Activated CD8-positive, alpha-beta T cell treated with anti-CD3 and anti-CD28 coated beads, Interleukin-2, amount 10 ng/mL, durations not matched to agents 7 days and 5 days (primary cell): ENCODE measurements around the gene IL15RA. TPM values are rescaled to one million over a fixed set of nuclear protein-coding genes. Genes with fewer than 3 reads are reported as not detected.
A peak's percentile ranks its signal among the peaks of the same experiment; 100 is the strongest.

Experiments used
- ATAC-seq: fragments of 150-1000 bp; cut with Tn5 transposase; one replicate; pipeline ENCODE4 v1.10.0; 2021; ENCODE audit warnings: moderate library complexity
- CTCF ChIA-PET: fragments of 350-600 bp; sonication (Branson Sonifier 250); formaldehyde crosslinking; loops from one replicate; lab custom pipeline; 2021; ENCODE audit warnings: antibody characterized with exemption; lab: Charles Lee
- POLR2A ChIA-PET: fragments of 350-600 bp; sonication (Branson Sonifier 250); formaldehyde crosslinking; loops from one replicate; lab custom pipeline; 2021; ENCODE audit warnings: antibody characterized with exemption; lab: Charles Lee
- DNase-seq: peaks from one replicate; pipeline ENCODE4 v3.0.0-alpha.2; 2020
- H3K27ac Mint-ChIP-seq: one replicate; pipeline ENCODE4 v1.8.0; 2021; ENCODE audit warnings: mild to moderate bottlenecking, mixed read lengths
- H3K27me3 Mint-ChIP-seq: one replicate; pipeline ENCODE4 v1.8.0; 2021; ENCODE audit warnings: low read depth, mixed read lengths
- H3K36me3 Mint-ChIP-seq: one replicate; pipeline ENCODE4 v1.8.0; 2021; ENCODE audit warnings: low read depth, mixed read lengths
- H3K4me1 Mint-ChIP-seq: one replicate; pipeline ENCODE4 v1.8.0; 2021; ENCODE audit warnings: low read depth, mixed read lengths
- H3K4me3 Mint-ChIP-seq: one replicate; pipeline ENCODE4 v1.8.0; 2021; ENCODE audit warnings: mild to moderate bottlenecking, mixed read lengths
- H3K9me3 Mint-ChIP-seq: one replicate; pipeline ENCODE4 v1.8.0; 2022; ENCODE audit warnings: mixed read lengths; ENCODE audit not compliant: insufficient read depth
- total RNA-seq, 2 experiments: library from RNA; stranded (reverse); gene quantifications; one replicate each; pipeline ENCODE4 v1.2.3, GENCODE V29; 2021

IL15RA gene
- total RNA-seq = 10 to 100 TPM; 17.2 to 18.1 TPM

DNA sequence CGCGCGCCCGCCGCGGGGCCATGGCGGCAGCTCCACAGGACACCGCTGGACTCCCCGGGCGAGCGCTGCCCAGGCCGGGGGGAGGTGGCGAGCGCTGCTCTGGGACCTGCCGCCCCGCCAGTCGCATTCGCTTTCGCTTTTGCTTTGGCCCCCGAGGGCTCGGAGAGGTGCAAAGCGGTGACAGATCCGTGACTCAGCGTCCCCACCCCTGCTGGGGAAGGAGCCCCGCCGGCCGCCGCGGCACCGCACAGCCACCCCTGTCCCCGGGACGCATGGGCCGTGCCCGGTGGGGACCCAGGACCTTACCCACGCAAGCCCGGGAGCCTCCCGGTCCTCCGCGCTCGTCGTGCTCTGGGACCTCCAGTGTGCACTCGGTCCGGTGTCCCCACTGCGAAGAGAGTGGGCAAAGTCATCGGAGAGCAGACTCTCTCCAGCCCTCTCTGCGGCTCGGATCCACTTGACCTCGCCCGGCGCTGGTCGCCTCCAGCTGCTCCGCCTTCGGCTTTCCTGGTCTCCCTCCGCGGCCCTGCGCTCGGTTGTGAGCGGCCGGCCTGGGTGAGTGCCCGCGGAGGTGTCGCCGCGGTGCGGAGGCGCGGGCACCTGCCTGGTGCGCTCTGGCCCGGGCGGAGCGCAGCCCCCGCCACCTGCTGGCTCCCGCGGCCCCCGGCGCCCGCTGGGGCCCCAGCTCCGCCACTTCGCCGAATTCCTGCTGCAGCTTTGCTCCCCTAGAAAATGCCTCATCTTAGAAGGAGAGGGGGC, at the start of gene IL15RA:
Gene IL15RA (minus strand): TSS at position 73 of the 759 bp plus-strand sequence. CDS start 51 bp downstream, at position 22.
- peak within 1 kb of the TSS; percentile 98 for H3K27ac Mint-ChIP-seq
- peaks cover 5% of the 10 kb centered on the region for H3K27me3 Mint-ChIP-seq
- ChIA-PET CTCF (interaction anchor here (1.2 to 3.8 kb wide), 10 partner anchors 11 to 238 kb away, joined by 3 to 22 read pairs (median 7); partner anchors contain the start of genes ANKRD16 and FBH1), POLR2A (interaction anchor here (0.8 to 3.4 kb wide), 15 partner anchors 10 to 293 kb away, joined by 3 to 18 read pairs (median 6); partner anchors contain the start of genes ANKRD16, FBH1 and GDI2)
- no peaks in the 10 kb centered on the region for H3K9me3 Mint-ChIP-seq
- ATAC-seq (peak; percentile 87), DNase-seq (peak; percentile 93)
- peaks cover 16% of the 10 kb centered on the region for H3K36me3 Mint-ChIP-seq
- peaks cover 26% of the 10 kb centered on the region for H3K4me1 Mint-ChIP-seq
- peak within 1 kb of the TSS; percentile 97 for H3K4me3 Mint-ChIP-seq

- ATAC-seq (no peak), DNase-seq (no peak)
- Mint-ChIP-seq H3K9me3 (peaks cover 10% of the 10 kb centered on the region), H3K27me3 (no peaks in the 10 kb centered on the region), H3K36me3 (peaks cover 83% of the 10 kb centered on the region), H3K4me1 (peaks cover 28% of the 10 kb centered on the region), H3K27ac (peak overlapping the region; percentile 1), H3K4me3 (no peak overlapping the region)
- ChIA-PET POLR2A (no interaction called here), CTCF (interaction anchor here (0.9 to 1.6 kb wide), 4 partner anchors 12 to 24 kb away, joined by 3 to 4 read pairs (median 4); no protein-coding TSS in a partner anchor)
Observed at GRCh38 chr10:6025683-6026255, 48.4 kb upstream of the IL15RA start.

DNA sequence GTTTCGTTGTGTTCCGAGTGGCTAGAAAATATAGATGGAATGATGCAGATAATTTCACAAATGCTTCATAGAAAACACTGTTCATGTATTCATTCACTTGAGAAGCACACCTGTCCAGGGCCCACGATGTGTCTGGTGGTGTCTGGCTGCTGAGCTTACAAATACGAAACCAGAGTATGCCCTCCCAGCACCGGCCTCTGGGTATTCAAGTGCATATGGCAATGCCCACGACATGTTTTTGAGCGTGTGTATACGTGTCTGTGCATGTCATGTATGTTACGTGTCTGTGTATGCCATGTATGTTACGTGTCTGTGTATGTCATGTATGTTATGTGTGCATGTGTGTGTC, 47.0 kb upstream of the IL15RA start:
- CTCF ChIA-PET = interaction anchor here (1.6 kb wide), 1 partner anchor 13 kb away, joined by 4 read pairs; no protein-coding TSS in a partner anchor
- no peaks in the 10 kb centered on the region for H3K9me3 Mint-ChIP-seq
- ATAC-seq (no peak), DNase-seq (peak; percentile 18)
- no peak overlapping the region for H3K4me3 Mint-ChIP-seq
- no peaks in the 10 kb centered on the region for H3K27me3 Mint-ChIP-seq
- peak overlapping the region; percentile 37 for H3K27ac Mint-ChIP-seq
- peaks cover 29% of the 10 kb centered on the region for H3K4me1 Mint-ChIP-seq
- POLR2A ChIA-PET = no interaction called here
- peaks cover 84% of the 10 kb centered on the region for H3K36me3 Mint-ChIP-seq

DNA sequence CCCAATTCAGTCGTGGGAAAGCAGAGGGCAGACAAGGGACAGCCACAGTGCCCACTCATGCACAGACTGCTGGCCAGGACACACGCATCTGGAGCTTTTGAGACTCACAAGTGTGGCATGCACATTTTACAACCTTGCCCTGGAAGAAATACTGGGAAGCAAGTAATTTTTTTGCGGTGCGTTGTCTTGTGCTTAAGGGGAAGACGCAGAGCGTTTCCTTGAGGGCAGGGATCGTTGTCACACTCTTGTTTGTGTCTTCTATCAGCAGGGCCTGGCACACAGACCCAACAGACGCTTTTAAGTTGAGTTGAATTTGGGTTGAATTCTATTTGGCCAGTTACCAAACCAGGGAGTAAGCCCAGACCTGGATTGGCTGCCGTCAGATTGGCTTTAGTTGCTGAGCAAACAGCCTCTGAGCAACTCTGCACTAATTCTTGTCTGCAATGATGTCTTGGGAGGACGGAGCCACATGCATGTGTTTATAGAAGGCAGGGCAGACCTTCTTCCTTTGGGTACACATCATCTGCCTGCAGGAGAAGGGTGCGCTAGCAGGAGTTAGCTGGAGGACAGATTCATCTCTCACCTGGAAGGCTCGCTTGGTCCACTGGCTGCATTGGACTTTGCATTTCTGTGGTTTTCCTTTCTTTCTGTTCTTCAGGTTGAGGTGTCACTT, 46.5 kb upstream of the IL15RA start:
- peak; percentile 14 for DNase-seq
- Mint-ChIP-seq H3K27me3 (no peaks in the 10 kb centered on the region), H3K36me3 (peaks cover 88% of the 10 kb centered on the region), H3K27ac (peak overlapping the region; percentile 37), H3K9me3 (no peaks in the 10 kb centered on the region), H3K4me1 (peaks cover 33% of the 10 kb centered on the region), H3K4me3 (no peak overlapping the region)
- ATAC-seq = no peak
- ChIA-PET CTCF (interaction anchor here (1.4 kb wide), 1 partner anchor 10 kb away, joined by 6 read pairs; no protein-coding TSS in a partner anchor), POLR2A (interaction anchor here (1.7 kb wide), 1 partner anchor 13 kb away, joined by 5 read pairs; no protein-coding TSS in a partner anchor)

GRCh38 chr10:6022660-6023059, 45.3 kb upstream of the IL15RA start:
- Mint-ChIP-seq H3K4me3 (no peak overlapping the region), H3K36me3 (peaks cover 88% of the 10 kb centered on the region), H3K27me3 (no peaks in the 10 kb centered on the region), H3K4me1 (peaks cover 30% of the 10 kb centered on the region), H3K9me3 (no peaks in the 10 kb centered on the region), H3K27ac (peak overlapping the region; percentile 44)
- ChIA-PET POLR2A (interaction anchor here (1.7 kb wide), 1 partner anchor 14 kb away, joined by 5 read pairs; no protein-coding TSS in a partner anchor), CTCF (interaction anchor here (1.4 kb wide), 1 partner anchor 9 kb away, joined by 6 read pairs; no protein-coding TSS in a partner anchor)
- ATAC-seq (no peak), DNase-seq (no peak)

- Mint-ChIP-seq H3K4me3 (no peak overlapping the region), H3K9me3 (no peaks in the 10 kb centered on the region), H3K27ac (peak overlapping the region; percentile 2), H3K27me3 (no peaks in the 10 kb centered on the region), H3K36me3 (peaks cover 86% of the 10 kb centered on the region), H3K4me1 (peaks cover 37% of the 10 kb centered on the region)
- DNase-seq (peak; percentile 20), ATAC-seq (no peak)
- ChIA-PET POLR2A (no interaction called here), CTCF (no interaction called here)
Observed at GRCh38 chr10:6020826-6021225, 43.5 kb upstream of the IL15RA start.

DNA sequence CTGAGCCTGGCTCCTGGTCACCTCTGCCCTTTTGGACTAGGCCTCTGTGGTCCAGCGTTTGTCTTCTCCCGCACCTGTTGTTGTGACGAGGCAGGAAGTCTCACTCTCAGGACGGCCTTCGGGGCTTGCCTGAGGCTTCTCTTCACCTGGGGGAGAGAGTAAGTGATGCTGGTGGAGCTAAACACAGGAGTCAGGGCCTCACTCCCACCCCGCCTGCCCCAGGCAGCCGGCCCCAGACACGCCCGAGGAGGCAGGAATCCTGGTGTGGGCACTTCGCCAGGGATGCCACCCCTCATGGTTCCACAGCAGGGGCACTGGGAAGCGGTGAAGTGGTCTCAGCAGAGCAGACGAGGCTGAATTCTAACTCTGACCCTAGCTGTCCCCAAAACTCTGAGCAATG, 42.5 kb upstream of the IL15RA start:
- H3K4me3 Mint-ChIP-seq = no peak overlapping the region
- peak overlapping the region; percentile 31 for H3K27ac Mint-ChIP-seq
- H3K36me3 Mint-ChIP-seq = peaks cover 91% of the 10 kb centered on the region
- POLR2A ChIA-PET = interaction anchor here (1.0 kb wide), 2 partner anchors 14 to 382 kb away, joined by 3 read pairs; no protein-coding TSS in a partner anchor
- ATAC-seq = no peak
- CTCF ChIA-PET = interaction anchor here (1.3 kb wide), 1 partner anchor 11 kb away, joined by 3 read pairs; no protein-coding TSS in a partner anchor
- DNase-seq = peak; percentile 14
- H3K4me1 Mint-ChIP-seq = peaks cover 47% of the 10 kb centered on the region
- no peaks in the 10 kb centered on the region for H3K9me3 Mint-ChIP-seq
- H3K27me3 Mint-ChIP-seq = no peaks in the 10 kb centered on the region

DNA sequence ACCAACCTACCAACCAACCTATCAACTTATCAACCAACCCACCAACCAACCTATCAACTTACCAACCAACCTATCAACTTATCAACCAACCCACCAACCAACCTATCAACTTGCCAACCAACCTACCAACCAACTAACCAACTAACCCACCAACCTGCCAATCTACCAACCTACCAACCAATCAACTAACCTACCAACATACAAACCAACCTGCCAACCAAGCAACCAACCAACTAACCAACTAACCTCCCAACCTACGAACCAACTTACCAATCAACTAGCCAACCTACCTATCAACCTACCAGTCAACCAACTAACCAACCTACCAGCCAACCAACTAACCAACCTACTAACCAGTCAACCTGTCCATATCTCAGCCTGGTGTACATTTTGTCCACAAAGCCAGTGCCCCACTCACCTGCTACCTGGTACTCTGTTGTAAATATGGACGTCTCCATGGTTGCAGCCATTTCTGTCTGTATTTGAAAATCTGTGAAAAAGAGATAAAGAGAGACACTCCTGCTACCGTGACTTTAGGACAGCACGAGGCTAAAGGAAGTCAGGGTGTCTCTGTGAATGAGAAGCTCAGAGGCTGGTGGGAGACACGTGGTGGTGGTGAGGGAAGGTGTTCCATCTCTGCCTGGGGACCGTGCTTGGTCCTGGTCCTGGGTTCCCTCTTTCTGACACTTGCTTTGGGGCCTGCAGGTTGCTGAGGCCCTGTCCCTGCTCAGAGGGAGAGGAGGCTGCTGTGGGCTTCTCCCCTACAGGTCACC, 41.9 kb upstream of the IL15RA start:
- ATAC-seq (peak; percentile 3), DNase-seq (peak; percentile 19)
- Mint-ChIP-seq H3K36me3 (peaks cover 91% of the 10 kb centered on the region), H3K4me3 (no peak overlapping the region), H3K4me1 (peaks cover 53% of the 10 kb centered on the region), H3K27me3 (no peaks in the 10 kb centered on the region), H3K9me3 (no peaks in the 10 kb centered on the region), H3K27ac (peak overlapping the region; percentile 60)
- ChIA-PET POLR2A (interaction anchor here (1.0 kb wide), 2 partner anchors 14 to 383 kb away, joined by 3 read pairs; no protein-coding TSS in a partner anchor), CTCF (interaction anchor here (1.3 kb wide), 1 partner anchor 11 kb away, joined by 3 read pairs; no protein-coding TSS in a partner anchor)

DNA sequence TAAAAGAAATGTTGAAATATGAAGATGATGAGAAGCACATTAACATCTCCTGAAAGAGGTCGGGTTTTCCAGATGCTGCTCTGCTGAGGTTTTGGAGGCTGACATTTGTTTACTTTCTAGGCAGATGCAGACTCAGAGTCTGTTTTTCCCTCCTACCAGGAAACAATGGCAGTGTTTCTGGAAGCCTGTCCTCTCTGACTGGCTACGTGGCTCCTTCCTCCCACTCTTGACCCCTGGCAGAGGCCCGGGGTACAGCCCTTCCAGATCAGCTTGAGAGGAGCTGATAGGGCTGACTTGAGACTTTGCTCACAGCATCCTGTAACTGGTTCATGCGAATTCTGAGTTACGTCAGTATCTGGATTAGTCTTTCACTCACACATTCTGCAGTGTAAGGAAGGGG, 41.1 kb upstream of the IL15RA start:
- Mint-ChIP-seq H3K4me3 (no peak overlapping the region), H3K9me3 (no peaks in the 10 kb centered on the region), H3K27ac (peak overlapping the region; percentile 60), H3K27me3 (no peaks in the 10 kb centered on the region), H3K4me1 (peaks cover 59% of the 10 kb centered on the region), H3K36me3 (peaks cover 89% of the 10 kb centered on the region)
- ChIA-PET CTCF (interaction anchor here (1.6 kb wide), 1 partner anchor 32 kb away, joined by 7 read pairs; no protein-coding TSS in a partner anchor), POLR2A (interaction anchor here (0.6 kb wide), 1 partner anchor 46 kb away, joined by 3 read pairs; no protein-coding TSS in a partner anchor)
- DNase-seq = peak; percentile 12
- no peak for ATAC-seq

- DNase-seq (peak; percentile 15), ATAC-seq (no peak)
- Mint-ChIP-seq H3K9me3 (no peaks in the 10 kb centered on the region), H3K4me3 (no peak overlapping the region), H3K36me3 (peaks cover 86% of the 10 kb centered on the region), H3K27ac (peak overlapping the region; percentile 63), H3K27me3 (no peaks in the 10 kb centered on the region), H3K4me1 (peaks cover 59% of the 10 kb centered on the region)
- ChIA-PET POLR2A (interaction anchor here (0.6 kb wide), 1 partner anchor 47 kb away, joined by 3 read pairs; no protein-coding TSS in a partner anchor), CTCF (interaction anchor here (1.6 to 1.8 kb wide), 2 partner anchors 33 to 55 kb away, joined by 4 to 7 read pairs; no protein-coding TSS in a partner anchor)
Observed at GRCh38 chr10:6017781-6018354, 40.5 kb upstream of the IL15RA start.
